DLD1 (cell line): ENCODE data around the gene R3HDM2.

ENCODE experiments used
- in situ Hi-C: cut with HindIII; loops from 2 replicates; pipeline ENCODE4 v1.10.0; 2017; ENCODE audit warnings: low sequenced_read_pairs

Gene R3HDM2

DNA sequence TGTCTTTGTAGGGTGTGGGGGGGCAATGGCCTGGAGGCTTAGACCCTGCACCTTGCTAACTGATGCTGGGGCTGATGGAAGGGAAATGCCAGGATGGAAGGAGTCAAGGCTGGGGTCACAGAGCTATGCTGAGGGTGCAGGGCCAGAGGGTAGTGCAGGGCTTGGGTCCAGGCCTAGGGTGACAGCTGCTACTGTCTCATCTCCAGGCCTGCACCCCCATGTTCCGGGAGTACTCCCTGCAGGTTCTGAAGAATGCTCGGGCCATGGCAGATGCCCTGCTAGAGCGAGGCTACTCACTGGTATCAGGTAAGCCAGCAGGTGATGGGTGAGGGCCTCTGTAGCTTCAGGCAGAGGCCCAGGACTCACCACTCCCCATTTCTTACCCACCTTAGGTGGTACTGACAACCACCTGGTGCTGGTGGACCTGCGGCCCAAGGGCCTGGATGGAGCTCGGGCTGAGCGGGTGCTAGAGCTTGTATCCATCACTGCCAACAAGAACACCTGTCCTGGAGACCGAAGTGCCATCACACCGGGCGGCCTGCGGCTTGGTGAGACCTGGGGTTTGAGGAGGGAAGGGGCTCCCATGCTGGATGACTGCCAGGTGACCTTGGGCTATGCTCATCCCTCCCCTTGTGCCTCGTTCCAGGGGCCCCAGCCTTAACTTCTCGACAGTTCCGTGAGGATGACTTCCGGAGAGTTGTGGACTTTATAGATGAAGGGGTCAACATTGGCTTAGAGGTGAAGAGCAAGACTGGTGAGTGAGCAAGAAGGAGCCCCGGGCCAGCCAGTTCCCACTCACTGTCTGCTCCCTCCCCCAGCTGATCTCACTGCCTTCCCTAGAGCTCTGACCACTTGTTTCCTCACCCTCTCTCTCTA is 197.2 kb downstream of the R3HDM2 start:
- in situ Hi-C loops = no loop called here

DNA sequence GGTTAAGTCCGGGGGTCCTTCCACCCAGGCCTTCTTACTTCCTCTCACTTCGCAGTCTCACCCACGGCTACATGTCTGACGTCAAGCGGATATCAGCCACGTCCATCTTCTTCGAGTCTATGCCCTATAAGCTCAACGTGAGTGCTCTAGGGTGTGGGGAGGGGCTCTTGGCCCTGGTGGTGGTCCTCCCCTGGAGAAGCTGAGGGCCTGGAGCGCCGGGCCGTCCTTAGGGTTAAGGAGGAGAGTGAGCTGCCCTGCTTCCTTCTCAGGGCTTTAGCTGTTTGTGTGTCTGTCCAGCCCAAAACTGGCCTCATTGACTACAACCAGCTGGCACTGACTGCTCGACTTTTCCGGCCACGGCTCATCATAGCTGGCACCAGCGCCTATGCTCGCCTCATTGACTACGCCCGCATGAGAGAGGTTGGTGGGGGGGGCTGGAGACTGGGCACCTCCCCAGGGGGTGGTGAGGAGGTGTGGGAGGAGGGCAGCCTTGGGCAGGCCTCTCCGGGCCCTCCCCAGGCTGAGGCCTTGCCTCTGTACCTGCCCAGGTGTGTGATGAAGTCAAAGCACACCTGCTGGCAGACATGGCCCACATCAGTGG is 198.6 kb downstream of the R3HDM2 start:
- in situ Hi-C loops = no loop called here

- in situ Hi-C loops = no loop called here
These were observed 199.4 kb downstream of the R3HDM2 start for GRCh38 chr12:57231276-57232021.

GRCh38 chr12:57230381-57231155 is 200.3 kb downstream of the R3HDM2 start:
- in situ Hi-C loops = no loop called here

GRCh38 chr12:57229634-57230380 is 201.0 kb downstream of the R3HDM2 start, which contains the start of gene SHMT2:
TSS of gene SHMT2 (plus strand) at chr12:57229711. CDS start at chr12:57229779, 68 bp downstream.
- in situ Hi-C loops = no loop called here

GRCh38 chr12:57229046-57229633 is 201.7 kb downstream of the R3HDM2 start:
- in situ Hi-C loops = no loop called here

- in situ Hi-C loops = no loop called here
These were observed 203.3 kb downstream of the R3HDM2 start for GRCh38 chr12:57227315-57228115.

- in situ Hi-C loops = no loop called here
These were observed 204.1 kb downstream of the R3HDM2 start for GRCh38 chr12:57226588-57227314.

DNA sequence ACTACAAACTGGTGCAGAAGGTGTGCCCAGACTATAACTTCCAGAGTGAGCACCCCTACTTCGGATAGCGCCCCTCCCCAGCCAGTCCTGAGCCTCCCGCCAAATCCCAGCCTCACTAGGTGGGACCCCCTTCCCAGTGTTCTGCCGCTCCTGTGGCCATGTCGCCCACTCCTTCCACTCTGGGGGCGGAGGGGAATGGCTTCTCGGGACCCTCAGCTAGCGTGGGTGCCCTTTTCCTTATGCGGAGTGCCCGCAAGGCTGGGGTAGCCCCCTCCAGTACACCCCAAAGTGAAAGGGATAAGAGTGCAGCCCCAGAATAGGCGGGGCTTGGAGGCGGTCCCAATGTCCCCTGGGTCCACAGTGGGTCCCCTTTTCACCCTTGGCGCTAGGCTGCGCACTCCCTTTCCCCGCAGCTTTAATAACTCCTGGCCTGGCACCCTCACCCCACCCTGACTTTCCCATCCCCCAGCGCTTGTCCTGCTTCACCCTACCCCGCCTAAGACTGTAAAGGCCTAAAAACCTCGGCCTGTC is 205.1 kb downstream of the R3HDM2 start:
- in situ Hi-C loops = no loop called here

DNA sequence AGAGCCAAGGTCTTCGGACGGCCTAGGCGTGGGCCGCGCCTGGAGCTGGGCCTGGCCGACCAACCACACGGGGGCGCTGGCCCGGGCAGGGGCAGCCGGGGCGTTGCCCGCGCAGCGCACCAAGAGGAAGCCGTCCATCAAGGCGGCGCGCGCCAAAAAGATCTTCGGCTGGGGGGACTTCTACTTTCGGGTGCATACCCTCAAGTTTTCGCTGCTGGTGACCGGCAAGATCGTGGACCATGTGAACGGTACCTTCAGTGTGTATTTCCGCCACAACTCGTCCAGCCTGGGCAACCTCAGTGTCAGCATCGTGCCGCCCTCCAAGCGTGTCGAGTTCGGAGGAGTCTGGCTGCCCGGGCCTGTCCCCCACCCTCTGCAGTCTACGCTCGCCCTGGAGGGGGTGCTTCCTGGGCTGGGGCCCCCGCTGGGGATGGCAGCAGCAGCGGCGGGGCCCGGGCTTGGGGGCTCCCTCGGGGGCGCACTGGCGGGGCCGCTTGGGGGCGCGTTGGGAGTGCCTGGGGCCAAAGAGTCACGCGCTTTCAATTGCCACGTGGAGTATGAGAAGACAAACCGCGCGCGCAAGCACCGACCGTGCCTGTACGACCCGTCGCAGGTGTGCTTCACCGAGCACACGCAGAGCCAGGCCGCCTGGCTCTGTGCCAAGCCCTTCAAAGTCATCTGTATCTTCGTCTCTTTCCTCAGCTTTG is 205.7 kb downstream of the R3HDM2 start:
- in situ Hi-C loops = no loop called here

GRCh38 chr12:57224278-57224972 is 206.4 kb downstream of the R3HDM2 start:
- in situ Hi-C loops = no loop called here

DNA sequence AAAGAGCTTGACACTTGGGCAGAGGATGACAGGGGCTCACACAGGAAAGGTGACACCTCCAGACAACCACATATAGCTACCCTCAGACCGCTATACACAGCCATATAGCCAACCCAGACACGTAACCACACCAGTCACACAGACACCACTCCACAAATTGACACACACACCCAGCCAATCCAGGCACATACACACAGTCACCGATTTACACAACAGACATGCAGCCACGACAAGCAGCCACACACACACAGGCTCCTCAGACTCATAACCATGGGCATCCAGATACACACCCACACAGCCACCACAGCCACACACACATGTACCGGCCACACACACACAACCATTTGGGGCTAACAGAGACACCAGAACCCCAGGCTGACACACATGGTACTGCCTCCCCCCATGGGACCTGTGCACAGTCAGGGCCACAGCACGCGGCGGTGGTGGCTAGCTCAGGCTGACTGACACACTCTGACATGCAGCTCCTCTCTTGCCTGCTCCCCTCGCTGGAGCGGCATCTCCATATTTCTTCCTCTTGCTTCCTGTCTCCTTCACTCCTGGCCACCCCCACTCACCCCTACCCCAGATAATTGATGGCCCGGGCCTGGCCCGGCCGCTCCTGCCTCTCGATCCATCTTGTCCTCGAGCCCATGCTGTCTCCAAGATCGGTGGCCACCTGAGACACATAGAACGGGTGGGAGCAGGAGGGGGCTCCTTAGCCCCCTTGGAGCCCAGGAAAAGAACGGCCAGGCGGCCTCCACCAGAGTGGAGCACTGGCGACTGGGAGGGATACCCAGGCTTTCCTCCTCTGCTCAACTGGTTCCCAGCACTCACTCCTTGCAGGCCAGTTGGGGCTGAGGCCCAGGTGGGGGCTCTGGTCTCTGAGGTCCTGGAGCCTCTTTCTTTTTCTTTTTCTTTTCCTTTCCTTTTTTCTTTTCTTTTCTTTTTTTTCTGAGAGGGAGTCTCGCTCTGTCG is 207.4 kb downstream of the R3HDM2 start:
- in situ Hi-C loops = no loop called here

GRCh38 chr12:57222286-57223190 is 208.3 kb downstream of the R3HDM2 start:
- in situ Hi-C loops = no loop called here

- in situ Hi-C loops = no loop called here
These were observed 209.5 kb downstream of the R3HDM2 start for GRCh38 chr12:57221169-57221917.
